Fibroblast of the conjunctiva (primary cell): ENCODE data around the gene PSMG1.
"Not testable (repeated sequence)": the region's sequence is repeated elsewhere in the genome, so short reads cannot be mapped to it uniquely, and the experiment has no call there.

Source experiments
- DNase-seq: peaks from one replicate; pipeline ENCODE4 v3.0.0-alpha.2; 2010; ENCODE audit warnings: low read depth

PSMG1 gene

GRCh38 chr21:39188521-39189139, 5.4 kb upstream of the PSMG1 start:
- DNase-seq = no peak

- no peak for DNase-seq
Observed at GRCh38 chr21:39187141-39187540, 3.9 kb upstream of the PSMG1 start.

GRCh38 chr21:39186676-39187075, 3.4 kb upstream of the PSMG1 start:
- no peak for DNase-seq

GRCh38 chr21:39185157-39185556, 1.9 kb upstream of the PSMG1 start:
- DNase-seq = no peak

GRCh38 chr21:39184050-39184980, 1.1 kb upstream of the PSMG1 start:
- no peak for DNase-seq

- DNase-seq = no peak
Observed at GRCh38 chr21:39182484-39183271, 573 bp downstream of the PSMG1 start.

GRCh38 chr21:39182016-39182415, 1.2 kb downstream of the PSMG1 start:
- no peak for DNase-seq

- DNase-seq = no peak
Observed at GRCh38 chr21:39181205-39181818, 1.9 kb downstream of the PSMG1 start.

- DNase-seq = no peak
Observed at GRCh38 chr21:39180429-39181019, 2.7 kb downstream of the PSMG1 start.

- DNase-seq = no peak
Observed at GRCh38 chr21:39178421-39178820, 4.8 kb downstream of the PSMG1 start.

GRCh38 chr21:39176271-39176709, 7.0 kb downstream of the PSMG1 start:
- no peak for DNase-seq

- no peak for DNase-seq
Observed at GRCh38 chr21:39175665-39176064, 7.6 kb downstream of the PSMG1 start.

GRCh38 chr21:39175154-39175553, 8.1 kb downstream of the PSMG1 start:
- no peak for DNase-seq

GRCh38 chr21:39173716-39174680, 9.3 kb downstream of the PSMG1 start:
- no peak for DNase-seq

- no peak for DNase-seq
Observed at GRCh38 chr21:39169906-39170305, 13.3 kb downstream of the PSMG1 start.

GRCh38 chr21:39168800-39169199, 14.5 kb downstream of the PSMG1 start:
- no peak for DNase-seq

GRCh38 chr21:39164523-39164922, 18.7 kb downstream of the PSMG1 start:
- DNase-seq = no peak

GRCh38 chr21:39161064-39161463, 22.2 kb downstream of the PSMG1 start:
- no peak for DNase-seq

GRCh38 chr21:39159342-39160063, 23.7 kb downstream of the PSMG1 start:
- no peak for DNase-seq

GRCh38 chr21:39157241-39157640, 26.0 kb downstream of the PSMG1 start:
- DNase-seq = not testable (repeated sequence)
